Mesendoderm (in vitro differentiated cells): ENCODE data around the gene ELANE.
"Not testable (repeated sequence)": the region's sequence is repeated elsewhere in the genome, so short reads cannot be mapped to it uniquely, and the experiment has no call there.

Experiments
- DNase-seq: peaks from one replicate; pipeline ENCODE4 v3.0.0; 2013
- H2AK5ac ChIP-seq: 2 replicates; pipeline ENCODE4 v1.6.1; 2013; ENCODE audit warnings: low read length, inconsistent platforms
- H2BK120ac ChIP-seq: 2 replicates; pipeline ENCODE4 v1.6.1; 2013; ENCODE audit warnings: low read depth, mild to moderate bottlenecking, low read length, moderate library complexity, mixed read lengths
- H2BK15ac ChIP-seq: replicated peaks from 2 replicates; pipeline ENCODE4 v1.6.1; 2013; ENCODE audit warnings: low read depth, mild to moderate bottlenecking, moderate library complexity
- H2BK5ac ChIP-seq: 2 replicates; pipeline ENCODE4 v1.6.1; 2013; ENCODE audit warnings: low read length, inconsistent platforms
- H3K18ac ChIP-seq: 2 replicates; pipeline ENCODE4 v1.6.1; 2013; ENCODE audit warnings: mild to moderate bottlenecking, low read length, mixed read lengths
- H3K23ac ChIP-seq: one replicate; pipeline ENCODE4 v1.6.1; 2013; ENCODE audit warnings: low read length
- H3K27ac ChIP-seq: 2 replicates; pipeline ENCODE4 v1.5.1; 2013; ENCODE audit warnings: low read depth, mild to moderate bottlenecking, inconsistent platforms, low read length, moderate library complexity
- H3K27me3 ChIP-seq: 2 replicates; pipeline ENCODE4 v1.6.1; 2013; ENCODE audit warnings: low read length, control low read depth, mild to moderate bottlenecking, inconsistent platforms; ENCODE audit not compliant: insufficient read depth, poor library complexity
- H3K36me3 ChIP-seq: 2 replicates; pipeline ENCODE4 v1.6.1; 2013; ENCODE audit warnings: low read length, inconsistent platforms; ENCODE audit not compliant: control insufficient read depth, insufficient read depth
- H3K4ac ChIP-seq: one replicate; pipeline ENCODE4 v1.6.1; 2013; ENCODE audit warnings: low read depth, mild to moderate bottlenecking, low read length, moderate library complexity
- H3K4me1 ChIP-seq: 2 replicates; pipeline ENCODE4 v1.6.1; 2013; ENCODE audit warnings: low read depth, low read length, inconsistent platforms; ENCODE audit not compliant: control insufficient read depth
- H3K4me2 ChIP-seq: 2 replicates; pipeline ENCODE4 v1.6.1; 2013; ENCODE audit warnings: low read length
- H3K4me3 ChIP-seq: 2 replicates; pipeline ENCODE4 v1.5.1; 2013; ENCODE audit warnings: mild to moderate bottlenecking, low read length
- H3K56ac ChIP-seq: one replicate; pipeline ENCODE4 v1.6.1; 2013; ENCODE audit warnings: low read length
- H3K79me1 ChIP-seq: 2 replicates; pipeline ENCODE4 v1.6.1; 2013; ENCODE audit warnings: low read length, inconsistent platforms
- H3K79me2 ChIP-seq: 2 replicates; pipeline ENCODE4 v1.6.1; 2013; ENCODE audit warnings: mild to moderate bottlenecking, low read length; ENCODE audit not compliant: control insufficient read depth, insufficient read depth
- H3K9ac ChIP-seq: 2 replicates; pipeline ENCODE4 v1.6.1; 2013; ENCODE audit warnings: low read length, inconsistent platforms
- H4K5ac ChIP-seq: one replicate; pipeline ENCODE4 v1.6.1; 2013; ENCODE audit warnings: low read length
- H4K8ac ChIP-seq: one replicate; pipeline ENCODE4 v1.6.1; 2013; ENCODE audit warnings: low read depth, mild to moderate bottlenecking, control low read depth, low read length, moderate library complexity
- WGBS: extraction: QIAGEN DNeasy Blood & Tissue Kit; methylation state at CpG from one replicate; pipeline ENCODE4 v1.1.7; 2013; ENCODE audit warnings: low lambda C conversion rate, missing lambda C conversion rate; ENCODE audit not compliant: insufficient coverage; ENCODE audit errors: extremely low coverage; 5-methylcytosine and 5-hydroxymethylcytosine counted together

The ELANE gene

GRCh38 chr19:820212-820611 lies 31.9 kb upstream of the ELANE start:
- H4K5ac ChIP-seq, H3K36me3 ChIP-seq, H3K18ac ChIP-seq, H2BK15ac ChIP-seq, H3K79me2 ChIP-seq, H3K23ac ChIP-seq, H3K4ac ChIP-seq, H3K4me3 ChIP-seq, H3K4me1 ChIP-seq, H3K27me3 ChIP-seq, H2AK5ac ChIP-seq, H3K4me2 ChIP-seq, DNase-seq, H2BK5ac ChIP-seq, H2BK120ac ChIP-seq, H3K27ac ChIP-seq, H4K8ac ChIP-seq, H3K56ac ChIP-seq, H3K9ac ChIP-seq, H3K79me1 ChIP-seq: not testable (repeated sequence)
- WGBS, result no CpG with 5 or more reads among the region's 5 CpGs

- no CpG with 5 or more reads among the region's 64 CpGs for WGBS
- H3K27ac ChIP-seq, result no peak overlapping the region
- H3K36me3 ChIP-seq, result no peaks in the 10 kb centered on the region
- no peaks in the 10 kb centered on the region for H3K4me1 ChIP-seq
- H2AK5ac ChIP-seq, result no peak overlapping the region
- DNase-seq, result no peak
- no peaks in the 10 kb centered on the region for H3K27me3 ChIP-seq
- peak overlapping the region; percentile 16 for H3K4me2 ChIP-seq
- H4K8ac ChIP-seq, result no peak overlapping the region
- H3K23ac ChIP-seq, result no peak overlapping the region
- H3K4ac ChIP-seq, result peak overlapping the region; percentile 28
- H2BK120ac ChIP-seq, result peak overlapping the region; percentile 51
- no peaks in the 10 kb centered on the region for H3K79me2 ChIP-seq
- H2BK5ac ChIP-seq, result no peak overlapping the region
- peak overlapping the region; percentile 62 for H3K9ac ChIP-seq
- no peaks in the 10 kb centered on the region for H3K79me1 ChIP-seq
- H2BK15ac ChIP-seq, result no peak overlapping the region
- no peak overlapping the region for H4K5ac ChIP-seq
- peak overlapping the region; percentile 97 for H3K18ac ChIP-seq
- peak overlapping the region; percentile 34 for H3K4me3 ChIP-seq
- H3K56ac ChIP-seq, result peak overlapping the region; percentile 87
Measured at GRCh38 chr19:821231-821824, 30.8 kb upstream of the ELANE start.

GRCh38 chr19:821825-822503 lies 30.1 kb upstream of the ELANE start, which contains the start of gene PLPPR3:
Gene PLPPR3 (minus strand): TSS chr19:821955. CDS start chr19:821559, 396 bp downstream.
- peak within 1 kb of the TSS; percentile 62 for H3K9ac ChIP-seq
- no peak within 1 kb of the TSS for H2AK5ac ChIP-seq
- H3K18ac ChIP-seq, result peak within 1 kb of the TSS; percentile 97
- H3K4me2 ChIP-seq, result peak within 1 kb of the TSS; percentile 29
- H3K36me3 ChIP-seq, result no peaks in the 10 kb centered on the region
- no peak within 1 kb of the TSS for H2BK5ac ChIP-seq
- H4K8ac ChIP-seq, result no peak within 1 kb of the TSS
- peak within 1 kb of the TSS; percentile 28 for H3K4ac ChIP-seq
- no peak within 1 kb of the TSS for H2BK15ac ChIP-seq
- H3K79me1 ChIP-seq, result no peaks in the 10 kb centered on the region
- no peak within 1 kb of the TSS for H3K23ac ChIP-seq
- H2BK120ac ChIP-seq, result peak within 1 kb of the TSS; percentile 51
- no peak within 1 kb of the TSS for H3K27ac ChIP-seq
- no peaks in the 10 kb centered on the region for H3K27me3 ChIP-seq
- H3K4me1 ChIP-seq, result no peaks in the 10 kb centered on the region
- DNase-seq, result no peak
- WGBS, result no CpG with 5 or more reads among the region's 86 CpGs
- no peaks in the 10 kb centered on the region for H3K79me2 ChIP-seq
- H4K5ac ChIP-seq, result no peak within 1 kb of the TSS
- H3K4me3 ChIP-seq, result peak within 1 kb of the TSS; percentile 34
- peak within 1 kb of the TSS; percentile 87 for H3K56ac ChIP-seq

GRCh38 chr19:823565-824121 lies 28.5 kb upstream of the ELANE start:
- Histone ChIP-seq H3K4me3 (no peak overlapping the region), H3K4me2 (no peak overlapping the region), H3K79me2 (no peaks in the 10 kb centered on the region), H3K79me1 (no peaks in the 10 kb centered on the region), H3K27me3 (no peaks in the 10 kb centered on the region), H3K23ac (no peak overlapping the region), H3K36me3 (no peaks in the 10 kb centered on the region), H2AK5ac (no peak overlapping the region), H4K5ac (no peak overlapping the region), H3K56ac (peak overlapping the region; percentile 34), H3K9ac (no peak overlapping the region), H3K18ac (no peak overlapping the region), H3K27ac (no peak overlapping the region), H3K4me1 (no peaks in the 10 kb centered on the region), H4K8ac (no peak overlapping the region), H2BK15ac (no peak overlapping the region), H3K4ac (no peak overlapping the region), H2BK120ac (no peak overlapping the region), H2BK5ac (no peak overlapping the region)
- no CpG with 5 or more reads among the region's 12 CpGs for WGBS
- no peak for DNase-seq

GRCh38 chr19:824885-825284 lies 27.2 kb upstream of the ELANE start:
- Histone ChIP-seq H3K18ac (no peak overlapping the region), H3K27me3 (no peaks in the 10 kb centered on the region), H3K79me1 (no peaks in the 10 kb centered on the region), H4K5ac (no peak overlapping the region), H2AK5ac (no peak overlapping the region), H3K9ac (no peak overlapping the region), H3K23ac (no peak overlapping the region), H3K56ac (peak overlapping the region; percentile 34), H3K4me2 (no peak overlapping the region), H4K8ac (no peak overlapping the region), H2BK5ac (no peak overlapping the region), H3K27ac (no peak overlapping the region), H3K36me3 (no peaks in the 10 kb centered on the region), H3K4ac (no peak overlapping the region), H3K4me1 (no peaks in the 10 kb centered on the region), H3K79me2 (no peaks in the 10 kb centered on the region), H3K4me3 (no peak overlapping the region), H2BK120ac (no peak overlapping the region), H2BK15ac (no peak overlapping the region)
- WGBS, result no CpG with 5 or more reads among the region's 15 CpGs
- no peak for DNase-seq
